Measurements from ENCODE around the gene SGSM1. TPM values are rescaled to one million over a fixed set of nuclear protein-coding genes. Genes with fewer than 3 reads are reported as not detected.

SGSM1 gene
- total and polyA plus RNA-seq, 9 of the 15 experiments (the other 6 are each of a cell fraction or from before 2014, with no cell fraction given): not detected

- no peak for TF ChIP-seq ZHX1 (conservative IDR thresholded peaks at IDR 0.05; ENCODE audit: low read length)
- TF ChIP-seq ZNF174 (CRISPR knock-in tag; IDR thresholded peaks at IDR 0.05): no peak
- peak in 1 of 2 experiments; percentile 27; a peak in 1 of 4 replicates for TF ChIP-seq MAZ (CRISPR knock-in tag; conservative IDR thresholded peaks at IDR 0.05 in 1 of 2, IDR thresholded peaks at IDR 0.05 in 1 of 2)
- no peak for TF ChIP-seq NFATC3 (IDR thresholded peaks at IDR 0.05)
- no peak for TF ChIP-seq ZNF263 (CRISPR knock-in tag; IDR thresholded peaks at IDR 0.05; ENCODE audit: borderline replicate concordance)
- TF ChIP-seq BHLHE40 (IDR thresholded peaks at IDR 0.05; ENCODE audit: low read length): peak; percentile 23; the same call in 1 of the 2 replicates
- no peak for TF ChIP-seq MTA2 (IDR thresholded peaks at IDR 0.05; ENCODE audit: low read depth)
- no peak for TF ChIP-seq TAF15 (IDR thresholded peaks at IDR 0.05; ENCODE audit: low read depth, low read length)
- no peak for TF ChIP-seq SIN3B (IDR thresholded peaks at IDR 0.05; ENCODE audit: low read depth)
- TF ChIP-seq HCFC1 (IDR thresholded peaks at IDR 0.05; ENCODE audit: low read depth, low read length): no peak
- no peak for TF ChIP-seq ZBTB8A (IDR thresholded peaks at IDR 0.05; ENCODE audit: partially characterized antibody)
- TF ChIP-seq PTRF (tag; IDR thresholded peaks at IDR 0.05): no peak
- TF ChIP-seq ZNF583 (CRISPR knock-in tag; IDR thresholded peaks at IDR 0.05): no peak
- no peak for TF ChIP-seq ZNF253 (CRISPR knock-in tag; conservative IDR thresholded peaks at IDR 0.05)
- TF ChIP-seq ZNF764 (CRISPR knock-in tag; IDR thresholded peaks at IDR 0.05; ENCODE audit: low read depth): no peak
- TF ChIP-seq ZSCAN32 (CRISPR knock-in tag; IDR thresholded peaks at IDR 0.05): no peak
- TF ChIP-seq FUS (optimal IDR thresholded peaks at IDR 0.05; ENCODE audit: low read depth, low read length): no peak
- TF ChIP-seq ZFP1 (CRISPR knock-in tag; IDR thresholded peaks at IDR 0.05): no peak
- no peak for TF ChIP-seq TGIF2 (CRISPR knock-in tag; IDR thresholded peaks at IDR 0.05)
- TF ChIP-seq KAT8 (IDR thresholded peaks at IDR 0.05; ENCODE audit: low read depth): no peak
- TF ChIP-seq BCOR (IDR thresholded peaks at IDR 0.05): peak; percentile 100
- peak; percentile 85 to 87 for TF ChIP-seq NRF1 (conservative IDR thresholded peaks at IDR 0.05 in 1 of 2, IDR thresholded peaks at IDR 0.05 in 1 of 2)
- no peak for TF ChIP-seq ETS2 (tag; IDR thresholded peaks at IDR 0.05; ENCODE audit: borderline replicate concordance, poor library complexity, severe bottlenecking)
- TF ChIP-seq SIRT6 (IDR thresholded peaks at IDR 0.05; ENCODE audit: low read depth, low read length): no peak
- no peak for TF ChIP-seq MECOM (CRISPR knock-in tag; IDR thresholded peaks at IDR 0.05)
- no peak for TF ChIP-seq SAFB2 (IDR thresholded peaks at IDR 0.05; ENCODE audit: borderline replicate concordance, low read depth, low read length, severe bottlenecking)
Measured at GRCh38 chr22:24805790-24806662, at the start of gene SGSM1 (continued).
